ENCODE measurements around the gene FGF7. TPM values are rescaled to one million over a fixed set of nuclear protein-coding genes. Genes with fewer than 3 reads are reported as not detected.
"Not testable (repeated sequence)": the region's sequence is repeated elsewhere in the genome, so short reads cannot be mapped to it uniquely, and the experiment has no call there.

Gene FGF7
- total and polyA plus RNA-seq, 7 donors = 1.4 to 7.0 (median 2.4) TPM

- ATAC-seq (no peak), DNase-seq (no peak)
- 50 to 72% (median 64%) methylated on average over 1 of the region's 1 CpG for whole genome bisulfite sequencing, 3 donors
- Histone ChIP-seq H3K27ac (no peak overlapping the region), H3K4me1 (no peaks in the 10 kb centered on the region), H3K36me3 (ENCODE audit: insufficient read depth in 1 of 2, low read depth in 1 of 2) (no peaks in the 10 kb centered on the region), H3K9me3 (no peaks in the 10 kb centered on the region), H3K27me3 (ENCODE audit: insufficient read depth in 3 of 3, low read length in 2 of 3) (no peaks in the 10 kb centered on the region), H3K4me3 (no peak overlapping the region)
- TF ChIP-seq CTCF (IDR thresholded peaks at IDR 0.05) = no peak
- intact Hi-C loops (cut with DNase I) = no loop called here
Measured at GRCh38 chr15:49383266-49383665, 39.8 kb upstream of the FGF7 start.

DNA sequence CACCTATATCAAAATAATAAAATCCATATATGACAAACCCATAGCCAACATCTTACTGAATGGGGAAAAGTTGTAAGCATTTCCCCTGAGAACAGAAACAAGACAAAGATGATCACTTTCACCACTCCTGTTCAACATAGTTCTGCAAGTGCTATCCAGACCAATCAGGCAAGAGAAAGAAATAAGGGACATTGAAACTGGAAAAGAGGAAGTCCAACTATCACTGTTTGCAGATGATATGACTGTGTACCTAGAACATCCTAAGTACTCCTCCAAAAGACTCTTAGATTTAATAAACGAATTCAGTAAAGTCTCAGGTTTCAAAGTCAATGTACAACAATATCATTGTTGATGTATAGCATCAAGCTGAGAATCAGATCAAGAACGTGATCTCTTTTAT lies 35.6 kb upstream of the FGF7 start:
- Histone ChIP-seq H3K4me3 (no peak overlapping the region), H3K27me3 (ENCODE audit: insufficient read depth in 3 of 3, low read length in 2 of 3) (no peaks in the 10 kb centered on the region), H3K9me3 (no peaks in the 10 kb centered on the region), H3K4me1 (no peaks in the 10 kb centered on the region), H3K36me3 (ENCODE audit: insufficient read depth in 1 of 2, low read depth in 1 of 2) (no peaks in the 10 kb centered on the region), H3K27ac (no peak overlapping the region)
- ATAC-seq = no peak
- DNase-seq = no peak
- intact Hi-C loops (cut with DNase I) = no loop called here
- WGBS, 3 donors = 81 to 86% (median 82%) methylated on average over 2 of the region's 2 CpGs
- no peak for TF ChIP-seq CTCF (IDR thresholded peaks at IDR 0.05)

DNA sequence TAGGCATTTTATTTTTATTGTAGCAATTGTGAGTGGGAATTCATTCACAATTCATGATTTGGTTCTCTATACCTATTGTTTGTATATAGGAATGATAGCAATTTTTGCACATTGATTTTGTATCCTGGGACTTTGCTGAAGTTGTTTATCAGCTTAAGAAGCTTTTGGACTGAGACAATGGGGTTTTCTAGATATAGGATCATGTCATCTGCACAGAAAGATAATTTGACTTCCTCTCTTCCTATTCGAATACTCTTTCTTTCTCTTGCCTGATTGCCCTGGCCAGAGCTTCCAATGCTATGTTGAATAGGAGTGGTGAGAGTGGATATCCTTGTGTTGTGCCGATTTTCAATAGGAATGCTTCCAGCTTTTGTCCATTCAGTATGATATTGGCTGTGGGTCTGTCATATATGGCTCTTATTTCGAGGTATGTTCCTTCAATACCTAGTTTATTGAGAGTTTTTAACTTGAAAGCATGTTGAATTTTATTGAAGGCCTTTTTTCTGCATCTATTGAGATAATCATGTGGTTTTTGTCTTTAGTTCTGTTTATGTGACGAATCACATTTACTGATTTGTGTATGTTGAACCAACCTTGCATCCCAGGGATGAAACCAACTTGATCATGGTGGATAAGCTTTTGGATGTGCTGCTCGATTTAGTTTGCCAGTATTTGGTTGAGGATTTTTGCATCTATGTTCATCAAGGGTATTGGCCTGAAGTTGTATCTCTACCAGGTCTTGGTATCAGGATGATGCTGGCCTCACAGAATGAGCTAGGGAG lies 20.3 kb upstream of the FGF7 start:
- H3K36me3 ChIP-seq (ENCODE audit: insufficient read depth in 1 of 2, low read depth in 1 of 2); DNase-seq; H3K27ac ChIP-seq; H3K4me3 ChIP-seq; H3K9me3 ChIP-seq; ATAC-seq; H3K4me1 ChIP-seq; H3K27me3 ChIP-seq (ENCODE audit: insufficient read depth in 3 of 3, low read length in 2 of 3); intact Hi-C loops (cut with DNase I): not testable (repeated sequence)
- 85 to 87% (median 86%) methylated on average over 5 of the region's 5 CpGs for WGBS, 3 donors

GRCh38 chr15:49406352-49407118 lies 16.5 kb upstream of the FGF7 start:
- intact Hi-C loops (cut with DNase I) = no loop called here
- WGBS, 3 donors = 90 to 96% (median 91%) methylated on average over 17 of the region's 17 CpGs
- DNase-seq = peak in 1 of 2 donors; percentile 8

More at GRCh38 chr15:49406352-49407118, 16.5 kb upstream of the FGF7 start:
- Histone ChIP-seq H3K9me3 (no peaks in the 10 kb centered on the region), H3K27me3 (ENCODE audit: insufficient read depth in 3 of 3, low read length in 2 of 3) (no peaks in the 10 kb centered on the region), H3K27ac (no peak overlapping the region), H3K36me3 (ENCODE audit: insufficient read depth in 1 of 2, low read depth in 1 of 2) (no peaks in the 10 kb centered on the region), H3K4me1 (no peaks in the 10 kb centered on the region), H3K4me3 (no peak overlapping the region)
- no peak for TF ChIP-seq CTCF (IDR thresholded peaks at IDR 0.05)
- ATAC-seq = peak in 1 of 4 donors; percentile 22

Data from psoas muscle (tissue), 8 donors.